Sigmoid colon (tissue), 7 donors: ENCODE data around the gene LYPLAL1. TPM values are rescaled to one million over a fixed set of nuclear protein-coding genes. Genes with fewer than 3 reads are reported as not detected.

ENCODE experiments used
- DNase-seq: peaks from one replicate; pipeline ENCODE4 v3.0.0-alpha.2; 2019
- H3K27ac ChIP-seq, 4 donors: fragments of 200-600 bp; sonication (generic); one replicate each; pipeline ENCODE4 v1.5.1; 2016 to 2019; ENCODE audit warnings: mild to moderate bottlenecking in 1 of 4
- H3K27me3 ChIP-seq, 3 donors: fragments of 200-600 bp; sonication (generic); one replicate each; pipeline ENCODE4 v1.5.1; 2019; ENCODE audit warnings: mild to moderate bottlenecking in 1 of 3
- H3K36me3 ChIP-seq, 4 donors: fragments of 200-600 bp; sonication (generic); one replicate each; pipeline ENCODE4 v1.5.1; 2016 to 2019
- H3K4me1 ChIP-seq, 4 donors: fragments of 200-600 bp; sonication (generic); one replicate each; pipeline ENCODE4 v1.5.1; 2017 to 2019
- H3K4me3 ChIP-seq, 4 donors: fragments of 200-600 bp; sonication (generic); one replicate each; pipeline ENCODE4 v1.5.1; 2017 to 2019; ENCODE audit warnings: mild to moderate bottlenecking in 2 of 4, moderate library complexity in 1 of 4
- H3K9me3 ChIP-seq, 4 donors: fragments of 200-600 bp in 3 of 4; sonication (generic) in 3 of 4; one replicate each; pipeline versions ENCODE4 v1.5.1 to v1.6.1; 2013 to 2019
- EP300 ChIP-seq, 4 donors: sonication (generic); formaldehyde crosslinking; IDR thresholded peaks; one replicate each; pipeline ENCODE4 v1.6.1; 2017; ENCODE audit warnings: antibody characterized with exemption in 4 of 4
- POLR2A ChIP-seq, 2 donors: fragments of 450-650 bp; IDR thresholded peaks; one replicate each; pipeline ENCODE4 v1.6.1; 2016; ENCODE audit warnings: antibody characterized with exemption in 2 of 2, mild to moderate bottlenecking in 2 of 2, moderate library complexity in 2 of 2
- POLR2AphosphoS5 ChIP-seq, 4 donors: sonication (generic); formaldehyde crosslinking; IDR thresholded peaks; one replicate each; pipeline ENCODE4 v1.6.1; 2017; ENCODE audit warnings: antibody characterized with exemption in 4 of 4
- WGBS, 2 donors: extraction: QIAGEN DNeasy Blood & Tissue Kit; methylation state at CpG; one replicate each; pipeline ENCODE4 v1.1.7; 2013; 5-methylcytosine and 5-hydroxymethylcytosine counted together
- intact Hi-C: fragments of 100-400 bp; cut with DNase I; formaldehyde crosslinking; loops from one replicate; pipeline ENCODE4 v1.15.1; 2023
- polyA plus RNA-seq, 3 donors: library from polyadenylated mRNA; stranded (reverse); fragments of 200-250 nt; gene quantifications; one replicate each; pipeline ENCODE4 v1.2.3, GENCODE V29; 2013
- total RNA-seq, 4 donors: library from RNA; depleted of rRNA; stranded (reverse); fragments of >200 nt; gene quantifications; one replicate each; pipeline ENCODE4 v1.1.0, GENCODE V29; 2016
- TF ChIP-seq, protein P1 (sequence below), 4 experiments: fragments of 450-650 bp in 3 of 4; fragments of 200-600 bp in 1 of 4; IDR thresholded peaks; one replicate each; pipeline ENCODE4 v1.5.1; 2016 to 2019; ENCODE audit warnings: antibody characterized with exemption in 4 of 4, mild to moderate bottlenecking in 3 of 4, moderate library complexity in 2 of 4
- donor health status: healthy with polysubstance abuse.
- donor health status: Bipolar disorder and iron deficiency.
- donor health status: healthy.

The LYPLAL1 gene
- total and polyA plus RNA-seq, 7 donors: 11.8 to 36.0 (median 23.4) TPM

DNA sequence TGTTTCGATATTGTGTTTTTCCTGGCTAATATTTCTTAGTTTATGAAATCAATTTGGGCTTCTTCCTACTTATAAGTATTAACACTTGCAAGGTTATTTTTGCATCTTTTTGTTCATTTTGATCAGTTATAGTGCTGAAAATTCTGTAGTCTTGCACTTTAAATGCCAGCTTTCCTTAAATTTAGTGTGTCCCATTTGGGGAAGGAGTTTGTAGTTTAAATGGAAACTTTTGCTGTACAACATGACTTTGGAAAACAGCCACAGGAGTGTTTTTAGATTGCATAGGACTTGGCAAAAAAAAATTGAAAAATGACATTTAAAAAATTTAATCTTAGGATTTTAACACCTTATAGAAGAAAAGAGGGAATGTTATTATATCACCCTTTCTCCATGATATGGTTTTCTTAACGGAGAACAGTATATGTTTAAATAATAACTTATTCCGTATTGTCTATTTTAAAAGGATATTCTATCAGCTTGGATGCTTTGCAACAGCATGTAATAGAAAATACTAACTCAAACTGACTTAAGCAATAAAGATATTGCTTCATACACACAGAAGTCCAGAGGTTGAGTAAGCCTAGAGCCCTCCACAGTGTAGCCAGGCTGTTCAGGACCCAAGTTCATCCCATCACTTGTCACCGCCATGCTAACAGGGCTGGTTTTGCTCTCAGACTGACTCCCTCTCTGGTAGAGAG is 53.8 kb downstream of the LYPLAL1 start:
- H3K4me3 ChIP-seq: no peak overlapping the region
- H3K4me1 ChIP-seq: peaks cover 0 to 8% (median 2%) of the 10 kb centered on the region in 4 donors
- no peaks in the 10 kb centered on the region for H3K9me3 ChIP-seq
- 70% methylated on average over 4 of the region's 4 CpGs for WGBS, 2 donors
- no peak for TF ChIP-seq POLR2AphosphoS5 (IDR thresholded peaks at IDR 0.05)
- TF ChIP-seq, protein P1, sequence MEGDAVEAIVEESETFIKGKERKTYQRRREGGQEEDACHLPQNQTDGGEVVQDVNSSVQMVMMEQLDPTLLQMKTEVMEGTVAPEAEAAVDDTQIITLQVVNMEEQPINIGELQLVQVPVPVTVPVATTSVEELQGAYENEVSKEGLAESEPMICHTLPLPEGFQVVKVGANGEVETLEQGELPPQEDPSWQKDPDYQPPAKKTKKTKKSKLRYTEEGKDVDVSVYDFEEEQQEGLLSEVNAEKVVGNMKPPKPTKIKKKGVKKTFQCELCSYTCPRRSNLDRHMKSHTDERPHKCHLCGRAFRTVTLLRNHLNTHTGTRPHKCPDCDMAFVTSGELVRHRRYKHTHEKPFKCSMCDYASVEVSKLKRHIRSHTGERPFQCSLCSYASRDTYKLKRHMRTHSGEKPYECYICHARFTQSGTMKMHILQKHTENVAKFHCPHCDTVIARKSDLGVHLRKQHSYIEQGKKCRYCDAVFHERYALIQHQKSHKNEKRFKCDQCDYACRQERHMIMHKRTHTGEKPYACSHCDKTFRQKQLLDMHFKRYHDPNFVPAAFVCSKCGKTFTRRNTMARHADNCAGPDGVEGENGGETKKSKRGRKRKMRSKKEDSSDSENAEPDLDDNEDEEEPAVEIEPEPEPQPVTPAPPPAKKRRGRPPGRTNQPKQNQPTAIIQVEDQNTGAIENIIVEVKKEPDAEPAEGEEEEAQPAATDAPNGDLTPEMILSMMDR (IDR thresholded peaks at IDR 0.05): no peak
- TF ChIP-seq EP300 (IDR thresholded peaks at IDR 0.05): no peak
- TF ChIP-seq POLR2A (IDR thresholded peaks at IDR 0.05): no peak
- H3K27ac ChIP-seq: no peak overlapping the region
- no peaks in the 10 kb centered on the region for H3K36me3 ChIP-seq
- no peaks in the 10 kb centered on the region for H3K27me3 ChIP-seq
- intact Hi-C loops: no loop called here
- DNase-seq: no peak

DNA sequence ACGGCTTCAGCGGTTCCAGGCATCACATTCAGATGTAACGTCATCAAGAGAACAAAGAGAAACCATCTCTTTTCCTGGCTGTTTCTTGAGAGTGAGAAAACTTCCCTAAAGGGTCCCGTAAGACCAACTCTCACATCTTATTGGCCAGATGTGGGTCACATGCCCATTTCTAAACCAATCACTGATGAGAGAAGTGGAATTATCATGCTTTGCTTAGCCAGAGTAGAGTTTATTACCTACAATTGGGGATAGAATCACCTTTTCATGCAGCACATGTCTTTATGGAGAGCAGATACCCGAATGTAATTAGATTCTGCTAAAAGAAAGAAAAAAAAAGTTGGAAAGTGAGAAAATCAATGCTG is 54.4 kb downstream of the LYPLAL1 start:
- H3K9me3 ChIP-seq: no peaks in the 10 kb centered on the region
- TF ChIP-seq, protein P1 (IDR thresholded peaks at IDR 0.05): no peak
- TF ChIP-seq EP300 (IDR thresholded peaks at IDR 0.05): no peak
- TF ChIP-seq POLR2AphosphoS5 (IDR thresholded peaks at IDR 0.05): no peak
- no peak for TF ChIP-seq POLR2A (IDR thresholded peaks at IDR 0.05)
- H3K27me3 ChIP-seq: no peaks in the 10 kb centered on the region
- WGBS, 2 donors: 96 to 98% methylated on average over 5 of the region's 5 CpGs
- no peak overlapping the region for H3K27ac ChIP-seq
- no peaks in the 10 kb centered on the region for H3K36me3 ChIP-seq
- H3K4me1 ChIP-seq: peaks cover 0 to 8% (median 2%) of the 10 kb centered on the region in 4 donors
- no peak overlapping the region for H3K4me3 ChIP-seq
- intact Hi-C loops: no loop called here
- no peak for DNase-seq

DNA sequence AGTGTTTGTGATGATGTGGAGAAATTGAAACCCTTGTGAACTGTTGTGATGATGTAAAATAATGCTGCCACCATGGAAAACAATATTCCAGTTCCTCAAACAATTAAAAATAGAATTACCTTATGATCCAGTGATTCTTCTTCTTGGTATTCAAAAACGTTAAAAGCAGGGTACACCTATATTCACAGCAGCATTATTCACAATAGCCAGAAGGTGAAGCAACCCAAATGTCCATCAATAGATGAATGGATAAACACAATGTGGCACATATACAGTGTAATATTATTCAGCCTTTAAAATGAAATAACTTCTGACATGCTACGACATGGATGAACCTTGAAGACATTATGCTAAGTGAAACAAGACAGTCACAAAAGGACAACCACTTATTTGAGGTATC is 59.2 kb downstream of the LYPLAL1 start:
- no peaks in the 10 kb centered on the region for H3K4me1 ChIP-seq
- 82 to 91% methylated on average over 2 of the region's 2 CpGs for WGBS, 2 donors
- intact Hi-C loops: no loop called here
- DNase-seq: no peak
- no peaks in the 10 kb centered on the region for H3K36me3 ChIP-seq
- no peak overlapping the region for H3K27ac ChIP-seq
- no peak overlapping the region for H3K4me3 ChIP-seq
- H3K27me3 ChIP-seq: no peaks in the 10 kb centered on the region
- no peaks in the 10 kb centered on the region for H3K9me3 ChIP-seq
- TF ChIP-seq, protein P1 (IDR thresholded peaks at IDR 0.05): no peak
- no peak for TF ChIP-seq POLR2AphosphoS5 (IDR thresholded peaks at IDR 0.05)

DNA sequence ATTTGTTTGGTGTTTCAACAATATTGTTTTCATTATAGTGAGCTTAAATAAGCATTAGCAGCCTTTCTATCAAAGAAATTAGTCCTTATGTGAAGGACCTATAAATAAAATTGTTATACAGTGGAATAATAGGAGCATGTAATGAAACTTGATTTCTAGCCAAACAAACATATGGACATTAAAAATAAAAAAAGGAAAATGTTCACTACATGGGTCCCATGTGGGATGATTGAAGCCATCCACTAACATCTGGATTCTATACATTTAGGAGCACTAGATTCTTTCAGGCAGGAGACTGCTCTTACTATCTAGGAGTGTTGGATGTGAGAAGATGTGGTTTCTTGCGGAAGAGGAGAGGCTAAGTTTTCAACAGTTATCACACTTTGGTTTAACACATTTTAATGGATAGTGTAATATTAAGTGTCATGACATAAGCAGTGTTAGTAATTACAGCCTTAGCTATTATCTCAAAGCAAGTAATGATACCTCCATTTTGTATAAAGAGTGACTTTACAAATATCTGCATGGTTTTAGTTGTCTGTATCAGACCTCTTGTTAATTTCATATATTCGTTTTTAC is 62.3 kb downstream of the LYPLAL1 start:
- WGBS, 2 donors: 82 to 96% methylated on average over 2 of the region's 2 CpGs
- Histone ChIP-seq H3K27ac (no peak overlapping the region), H3K27me3 (no peaks in the 10 kb centered on the region), H3K4me1 (no peaks in the 10 kb centered on the region), H3K9me3 (no peaks in the 10 kb centered on the region), H3K4me3 (no peak overlapping the region), H3K36me3 (no peaks in the 10 kb centered on the region)
- TF ChIP-seq, protein P1 (IDR thresholded peaks at IDR 0.05): no peak
- no peak for TF ChIP-seq POLR2AphosphoS5 (IDR thresholded peaks at IDR 0.05)
- TF ChIP-seq POLR2A (IDR thresholded peaks at IDR 0.05): no peak
- no peak for TF ChIP-seq EP300 (IDR thresholded peaks at IDR 0.05)
- intact Hi-C loops: no loop called here
- no peak for DNase-seq
